HG03442 (cell line): Measurements from ENCODE around the gene TSC22D3.
"Not testable (repeated sequence)": the region's sequence is repeated elsewhere in the genome, so short reads cannot be mapped to it uniquely, and the experiment has no call there.

Experiments used
- ATAC-seq: cut with Tn5 transposase; IDR thresholded peaks from one replicate; pipeline ENCODE4 v1.9.1; 2021; ENCODE audit warnings: mild to moderate bottlenecking, moderate library complexity; ENCODE audit not compliant: unreplicated experiment

TSC22D3 gene

GRCh38 chrX:107684956-107685385, 90.6 kb downstream of the TSC22D3 start:
- peak; percentile 93 for ATAC-seq

GRCh38 chrX:107683931-107684330, 91.7 kb downstream of the TSC22D3 start:
- ATAC-seq: no peak

- no peak for ATAC-seq
Observed at GRCh38 chrX:107683124-107683895, 92.3 kb downstream of the TSC22D3 start.

- no peak for ATAC-seq
Observed at GRCh38 chrX:107682256-107682655, 93.3 kb downstream of the TSC22D3 start.

- ATAC-seq: no peak
Observed at GRCh38 chrX:107678957-107679740, 96.4 kb downstream of the TSC22D3 start.

- no peak for ATAC-seq
Observed at GRCh38 chrX:107677909-107678308, 97.7 kb downstream of the TSC22D3 start.

- no peak for ATAC-seq
Observed at GRCh38 chrX:107677501-107677901, 98.1 kb downstream of the TSC22D3 start.

GRCh38 chrX:107676559-107677378, 98.8 kb downstream of the TSC22D3 start:
- ATAC-seq: no peak

GRCh38 chrX:107675823-107676555, 99.6 kb downstream of the TSC22D3 start:
- ATAC-seq: no peak

- ATAC-seq: no peak
Observed at GRCh38 chrX:107675365-107675654, 100.3 kb downstream of the TSC22D3 start.

GRCh38 chrX:107674480-107675364, 100.9 kb downstream of the TSC22D3 start:
- ATAC-seq: peak; percentile 2

GRCh38 chrX:107673933-107674479, 101.6 kb downstream of the TSC22D3 start:
- peak; percentile 90 for ATAC-seq

- ATAC-seq: no peak
Observed at GRCh38 chrX:107673431-107673830, 102.2 kb downstream of the TSC22D3 start.

- ATAC-seq: peak; percentile 12
Observed at GRCh38 chrX:107672955-107673378, 102.6 kb downstream of the TSC22D3 start.

GRCh38 chrX:107671256-107671655, 104.3 kb downstream of the TSC22D3 start:
- not testable (repeated sequence) for ATAC-seq

- no peak for ATAC-seq
Observed at GRCh38 chrX:107669885-107670628, 105.5 kb downstream of the TSC22D3 start.

GRCh38 chrX:107669261-107669660, 106.3 kb downstream of the TSC22D3 start:
- ATAC-seq: no peak

GRCh38 chrX:107668710-107669109, 106.9 kb downstream of the TSC22D3 start:
- not testable (repeated sequence) for ATAC-seq

GRCh38 chrX:107667426-107667825, 108.2 kb downstream of the TSC22D3 start:
- no peak for ATAC-seq
